IMR-90 (cell line): ENCODE measurements around the gene AMN. TPM values are rescaled to one million over a fixed set of nuclear protein-coding genes. Genes with fewer than 3 reads are reported as not detected.

Experiments
- ATAC-seq: fragments of 200-7000 bp; cut with Tn5 transposase; 2 replicates; pipeline ENCODE4 v1.9.1; 2020; ENCODE audit warnings: low read depth, mild to moderate bottlenecking, moderate library complexity
- BruUV-seq: library from RNA; stranded (reverse); fragments of 400-500 nt; replicated peaks from 2 replicates; lab custom pipeline; 2021; lab: Mats Ljungman, UMichigan
- CTCF ChIA-PET: fragments of 300-600 bp; formaldehyde crosslinking; extraction: SDS; loops from one replicate; lab custom pipeline; 2021; ENCODE audit warnings: antibody characterized with exemption; lab: Yijun Ruan, JAX
- POLR2A ChIA-PET: fragments of 300-600 bp; sonication (Branson Sonifier 250); formaldehyde crosslinking; loops from one replicate; lab custom pipeline; 2022; ENCODE audit warnings: antibody characterized with exemption; ENCODE audit not compliant: unreplicated experiment; lab: Charles Lee
- DNase-seq: peaks from one replicate; pipeline ENCODE4 v3.0.0; 2013
- H2AFZ ChIP-seq: replicated peaks from 2 replicates; pipeline ENCODE3; 2013; ENCODE audit warnings: low read length, mild to moderate bottlenecking; ENCODE audit not compliant: poor library complexity
- H2AK5ac ChIP-seq: 2 replicates; pipeline ENCODE4 v1.6.1; 2013; ENCODE audit warnings: low read depth, low read length, inconsistent platforms
- H2AK9ac ChIP-seq: replicated peaks from 2 replicates; pipeline ENCODE3; 2013; ENCODE audit warnings: mild to moderate bottlenecking, low read depth, low read length, moderate library complexity; ENCODE audit not compliant: poor library complexity
- H2BK120ac ChIP-seq: 2 replicates; pipeline ENCODE4 v1.6.1; 2013; ENCODE audit warnings: low read depth, low read length, inconsistent platforms
- H2BK15ac ChIP-seq: 3 replicates; pipeline ENCODE4 v1.6.1; 2013; ENCODE audit warnings: low read depth, low read length, inconsistent platforms
- H2BK20ac ChIP-seq: 2 replicates; pipeline ENCODE4 v1.6.1; 2013; ENCODE audit warnings: low read depth, mild to moderate bottlenecking, inconsistent platforms, low read length, moderate library complexity
- H2BK5ac ChIP-seq: 2 replicates; pipeline ENCODE4 v1.6.1; 2013; ENCODE audit warnings: mild to moderate bottlenecking, low read depth, low read length, inconsistent platforms; ENCODE audit not compliant: poor library complexity, severe bottlenecking
- H3K14ac ChIP-seq: replicated peaks from 2 replicates; pipeline ENCODE4 v1.6.1; 2013; ENCODE audit warnings: low read depth, low read length, inconsistent platforms
- H3K18ac ChIP-seq: 2 replicates; pipeline ENCODE4 v1.6.1; 2013; ENCODE audit warnings: low read depth, low read length, control low read depth
- H3K23ac ChIP-seq: 2 replicates; pipeline ENCODE4 v1.6.1; 2013; ENCODE audit warnings: low read depth, low read length, inconsistent platforms
- H3K27ac ChIP-seq: 2 replicates; pipeline ENCODE4 v1.5.1; 2013; ENCODE audit warnings: mild to moderate bottlenecking, control low read depth, low read length; ENCODE audit not compliant: insufficient read depth
- H3K27me3 ChIP-seq: 2 replicates; pipeline ENCODE4 v1.6.1; 2013; ENCODE audit warnings: low read length; ENCODE audit not compliant: control insufficient read depth, insufficient read depth
- H3K36me3 ChIP-seq: 2 replicates; pipeline ENCODE4 v1.6.1; 2013; ENCODE audit warnings: low read length, mixed read lengths; ENCODE audit not compliant: control insufficient read depth, insufficient read depth
- H3K4ac ChIP-seq: 2 replicates; pipeline ENCODE4 v1.6.1; 2013; ENCODE audit warnings: low read depth, low read length, inconsistent platforms
- H3K4me1 ChIP-seq: 2 replicates; pipeline ENCODE4 v1.6.1; 2013; ENCODE audit warnings: low read length, mixed read lengths; ENCODE audit not compliant: control insufficient read depth, insufficient read depth
- H3K4me2 ChIP-seq: 2 replicates; pipeline ENCODE4 v1.6.1; 2013; ENCODE audit warnings: low read depth, mild to moderate bottlenecking, control low read depth, low read length, moderate library complexity
- H3K4me3 ChIP-seq: 2 replicates; pipeline ENCODE4 v1.5.1; 2013; ENCODE audit warnings: low read depth, mild to moderate bottlenecking, control low read depth, low read length, moderate library complexity; ENCODE audit not compliant: insufficient read depth
- H3K56ac ChIP-seq: 2 replicates; pipeline ENCODE4 v1.6.1; 2013; ENCODE audit warnings: low read length, inconsistent platforms; ENCODE audit not compliant: insufficient read depth; ENCODE audit errors: extremely low read depth
- H3K79me1 ChIP-seq, 2 experiments: 2 replicates each; pipeline ENCODE4 v1.6.1; 2013; ENCODE audit warnings: low read length in 2 of 2, inconsistent platforms in 1 of 2, low read depth in 1 of 2
- H3K9ac ChIP-seq: 2 replicates; pipeline ENCODE4 v1.6.1; 2013; ENCODE audit warnings: low read depth, low read length, control low read depth
- H3K9me1 ChIP-seq: 2 replicates; pipeline ENCODE4 v1.6.1; 2013; ENCODE audit warnings: low read length, inconsistent platforms; ENCODE audit not compliant: insufficient read depth
- H3K9me3 ChIP-seq: 2 replicates; pipeline ENCODE4 v1.6.1; 2013; ENCODE audit warnings: low read length; ENCODE audit not compliant: control insufficient read depth, insufficient read depth
- H4K20me1 ChIP-seq: 2 replicates; pipeline ENCODE4 v1.6.1; 2013; ENCODE audit warnings: low read length, inconsistent platforms; ENCODE audit not compliant: insufficient read depth
- H4K5ac ChIP-seq: 2 replicates; pipeline ENCODE4 v1.6.1; 2013; ENCODE audit warnings: mild to moderate bottlenecking, low read depth, low read length, control low read depth
- H4K8ac ChIP-seq, 2 experiments: 2 replicates each; pipeline ENCODE4 v1.6.1; 2013; ENCODE audit warnings: low read depth in 2 of 2, low read length in 2 of 2, control low read depth in 1 of 2, inconsistent platforms in 1 of 2
- H4K91ac ChIP-seq: 2 replicates; pipeline ENCODE4 v1.6.1; 2013; ENCODE audit warnings: low read depth, low read length, inconsistent platforms; ENCODE audit not compliant: insufficient read depth
- BHLHE40 ChIP-seq: fragments of 150-350 bp; IDR thresholded peaks from 2 replicates; pipeline ENCODE4 v1.6.1; 2016; ENCODE audit warnings: mild to moderate bottlenecking, low read depth, low read length
- CEBPB ChIP-seq: IDR thresholded peaks from 2 replicates; pipeline ENCODE4 v1.6.1; 2012; ENCODE audit warnings: low read depth, low read length, improper control_type of control experiment
- FOS ChIP-seq: fragments of 150-350 bp; IDR thresholded peaks from 2 replicates; pipeline ENCODE4 v1.6.1; 2016; ENCODE audit warnings: low read depth, low read length
- MAFK ChIP-seq: IDR thresholded peaks from 2 replicates; pipeline ENCODE4 v1.6.1; 2012; ENCODE audit warnings: low read depth, low read length, improper control_type of control experiment
- MAZ ChIP-seq: IDR thresholded peaks from 2 replicates; pipeline ENCODE4 v1.6.1; 2012; ENCODE audit warnings: low read depth, mild to moderate bottlenecking, low read length, improper control_type of control experiment, moderate library complexity, borderline replicate concordance
- MXI1 ChIP-seq: IDR thresholded peaks from 2 replicates; pipeline ENCODE4 v1.6.1; 2012; ENCODE audit warnings: low read depth, mild to moderate bottlenecking, low read length, moderate library complexity, borderline replicate concordance
- NFE2L2 ChIP-seq: fragments of 150-350 bp; IDR thresholded peaks from 2 replicates; pipeline ENCODE4 v1.6.1; 2016; ENCODE audit warnings: low read depth, mild to moderate bottlenecking, low read length
- POLR2A ChIP-seq: IDR thresholded peaks from 2 replicates; pipeline ENCODE4 v1.6.1; 2012; ENCODE audit warnings: mild to moderate bottlenecking, low read depth, low read length
- RAD21 ChIP-seq: IDR thresholded peaks from 2 replicates; pipeline ENCODE4 v1.6.1; 2012; ENCODE audit warnings: low read length, improper control_type of control experiment
- RCOR1 ChIP-seq: IDR thresholded peaks from 2 replicates; pipeline ENCODE4 v1.6.1; 2012; ENCODE audit warnings: mild to moderate bottlenecking, low read length, improper control_type of control experiment; ENCODE audit not compliant: insufficient replicate concordance
- RFX5 ChIP-seq: IDR thresholded peaks from 2 replicates; pipeline ENCODE4 v1.8.0; 2012; ENCODE audit warnings: low read depth, mild to moderate bottlenecking, low read length, moderate library complexity
- SMC3 ChIP-seq: fragments of 150-350 bp; IDR thresholded peaks from 2 replicates; pipeline ENCODE4 v1.6.1; 2016; ENCODE audit warnings: low read depth, mild to moderate bottlenecking, antibody characterized with exemption, low read length, moderate library complexity
- WGBS, 2 experiments: methylation state at CpG; one replicate each; pipeline versions ENCODE4 v1.1.5 to v1.1.7; 2013; ENCODE audit warnings: missing lambda C conversion rate in 2 of 2; ENCODE audit not compliant: insufficient read length in 1 of 2; ENCODE audit errors: extremely low coverage in 2 of 2; 5-methylcytosine and 5-hydroxymethylcytosine counted together
- dilution Hi-C: fragments of 300-500 bp; cut with HindIII; formaldehyde crosslinking; loops from one replicate; pipeline ENCODE4 v1.14.3; 2018; ENCODE audit warnings: low sequenced_read_pairs; ENCODE audit not compliant: unreplicated experiment
- in situ Hi-C: fragments of 300-500 bp; cut with MboI; formaldehyde crosslinking; loops from 3 replicates; pipeline ENCODE4 v1.14.3; 2019; ENCODE audit warnings: low sequenced_read_pairs, inconsistent platforms, mixed read lengths
- intact Hi-C: fragments of 100-400 bp; cut with micrococcal nuclease; formaldehyde crosslinking; loops from 2 replicates; pipeline ENCODE4 v1.10.0; 2022
- polyA plus RNA-seq, 3 experiments: library from polyadenylated mRNA; depleted of rRNA; stranded (reverse); fragments of >200 nt; gene quantifications; 2 replicates each; pipeline ENCODE4 v1.2.3, GENCODE V29; 2012; ENCODE audit warnings: low replicate concordance in 1 of 3
- total RNA-seq: library from RNA; depleted of rRNA; stranded (reverse); fragments of >200 nt; gene quantifications from 2 replicates; pipeline ENCODE4 v1.2.3, GENCODE V29; 2012
- TF ChIP-seq, protein P1 (sequence below): fragments of 150-350 bp; IDR thresholded peaks from 2 replicates; pipeline ENCODE4 v1.6.1; 2016; ENCODE audit warnings: low read depth, mild to moderate bottlenecking, low read length, moderate library complexity, borderline replicate concordance
- TF ChIP-seq, protein P2 (sequence below): conservative IDR thresholded peaks from 2 replicates; pipeline ENCODE4 v1.5.1; 2012; ENCODE audit warnings: mild to moderate bottlenecking, low read depth, low read length, improper control_type of control experiment
- TF ChIP-seq, protein P3 (sequence below): fragments of 150-350 bp; IDR thresholded peaks from 2 replicates; pipeline ENCODE4 v1.6.1; 2017; ENCODE audit warnings: mild to moderate bottlenecking, antibody characterized with exemption, low read length, low read depth

The AMN gene
- total and polyA plus RNA-seq, 2 of the 4 experiments (the other 2 are of a cell fraction) = under 0.01 to 0.24 TPM

DNA sequence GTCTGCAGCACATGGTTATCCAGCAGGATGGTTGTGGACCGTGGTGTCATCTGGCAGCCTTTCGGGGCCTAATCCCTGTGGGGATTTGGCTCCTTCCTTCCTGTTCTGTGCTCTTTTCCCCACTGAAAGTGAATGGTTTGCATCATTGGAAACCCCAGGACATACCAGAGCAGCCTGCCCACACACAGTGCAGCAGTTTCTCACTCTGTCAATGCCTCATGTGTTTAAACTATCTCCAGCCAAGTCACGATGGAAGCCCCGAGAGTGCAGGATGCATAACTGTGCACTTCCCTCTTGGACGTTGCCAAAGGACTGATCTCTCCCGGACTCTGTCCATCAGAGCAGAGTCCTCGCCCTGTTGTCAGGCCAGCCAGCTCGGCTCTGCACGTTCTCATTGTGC, 29.0 kb upstream of the AMN start:
- in situ Hi-C loops = loop anchor here (10.0 kb wide), 1 partner anchor 109 kb away; no protein-coding TSS in a partner anchor
- H3K4me3 ChIP-seq = no peak overlapping the region
- DNase-seq (peak; percentile 99), ATAC-seq (peak; percentile 96)
- no peak overlapping the region for H3K9ac ChIP-seq
- H4K8ac ChIP-seq = no peak overlapping the region
- H3K9me3 ChIP-seq = no peaks in the 10 kb centered on the region
- no peak overlapping the region for H3K14ac ChIP-seq
- dilution Hi-C loops = no loop called here
- peaks cover 14% of the 10 kb centered on the region; the same call in 1 of the 2 replicates for H4K20me1 ChIP-seq
- H3K27ac ChIP-seq = no peak overlapping the region
- no peaks in the 10 kb centered on the region for H3K27me3 ChIP-seq
- 0 out of 2 replicates have a peak overlapping the region, but pooled peaks have one; percentile 42 for H3K4me2 ChIP-seq
- ChIA-PET POLR2A (no interaction called here), CTCF (no interaction called here)
- no peak overlapping the region for H2AK9ac ChIP-seq
- no peak overlapping the region for H2BK15ac ChIP-seq
- no peak overlapping the region for H2AK5ac ChIP-seq
- H3K9me1 ChIP-seq = peaks cover 12% of the 10 kb centered on the region
- no peak overlapping the region for H3K18ac ChIP-seq
- peaks cover 13% of the 10 kb centered on the region for H3K36me3 ChIP-seq
- 0% methylated on average over 5 of the region's 9 CpGs; no CpG with 5 or more reads in 1 of the 2 experiments for WGBS, 2 experiments
- H4K91ac ChIP-seq = no peak overlapping the region
- H2BK120ac ChIP-seq = no peak overlapping the region
- H3K56ac ChIP-seq = no peak overlapping the region
- H2BK20ac ChIP-seq = no peak overlapping the region
- H2AFZ ChIP-seq = peak overlapping the region; percentile 58
- no TSS peak for BruUV-seq
- intact Hi-C loops = loop anchor here (1.0 to 5.0 kb wide), 2 partner anchors 96 to 118 kb away; no protein-coding TSS in a partner anchor
- no peak overlapping the region for H2BK5ac ChIP-seq
- peaks cover 4% of the 10 kb centered on the region; the same call in 1 of the 2 replicates for H3K4me1 ChIP-seq
- H4K5ac ChIP-seq = no peak overlapping the region
- peaks cover 0 to 10% of the 10 kb centered on the region in 2 experiments; a peak in 1 of 4 replicates for H3K79me1 ChIP-seq
- no peak overlapping the region; the same call in 1 of the 2 replicates for H3K4ac ChIP-seq
- H3K23ac ChIP-seq = no peak overlapping the region
- TF ChIP-seq CEBPB (peak; percentile 85), SMC3 (0 out of 2 replicates have a peak, but pooled peaks have one; percentile 15), MXI1 (peak; percentile 86; the same call in 1 of the 2 replicates), RCOR1 (peak; percentile 21), RAD21 (no peak), BHLHE40 (peak; percentile 80; the same call in 1 of the 2 replicates), FOS (0 out of 2 replicates have a peak, but pooled peaks have one; percentile 18), MAFK (no peak), RFX5 (no peak), NFE2L2 (peak; percentile 19; the same call in 1 of the 2 replicates), POLR2A (no peak), MAZ (peak; percentile 18; the same call in 1 of the 2 replicates)
- TF ChIP-seq, protein P1, sequence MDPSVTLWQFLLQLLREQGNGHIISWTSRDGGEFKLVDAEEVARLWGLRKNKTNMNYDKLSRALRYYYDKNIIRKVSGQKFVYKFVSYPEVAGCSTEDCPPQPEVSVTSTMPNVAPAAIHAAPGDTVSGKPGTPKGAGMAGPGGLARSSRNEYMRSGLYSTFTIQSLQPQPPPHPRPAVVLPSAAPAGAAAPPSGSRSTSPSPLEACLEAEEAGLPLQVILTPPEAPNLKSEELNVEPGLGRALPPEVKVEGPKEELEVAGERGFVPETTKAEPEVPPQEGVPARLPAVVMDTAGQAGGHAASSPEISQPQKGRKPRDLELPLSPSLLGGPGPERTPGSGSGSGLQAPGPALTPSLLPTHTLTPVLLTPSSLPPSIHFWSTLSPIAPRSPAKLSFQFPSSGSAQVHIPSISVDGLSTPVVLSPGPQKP = no peak
- TF ChIP-seq, protein P2, sequence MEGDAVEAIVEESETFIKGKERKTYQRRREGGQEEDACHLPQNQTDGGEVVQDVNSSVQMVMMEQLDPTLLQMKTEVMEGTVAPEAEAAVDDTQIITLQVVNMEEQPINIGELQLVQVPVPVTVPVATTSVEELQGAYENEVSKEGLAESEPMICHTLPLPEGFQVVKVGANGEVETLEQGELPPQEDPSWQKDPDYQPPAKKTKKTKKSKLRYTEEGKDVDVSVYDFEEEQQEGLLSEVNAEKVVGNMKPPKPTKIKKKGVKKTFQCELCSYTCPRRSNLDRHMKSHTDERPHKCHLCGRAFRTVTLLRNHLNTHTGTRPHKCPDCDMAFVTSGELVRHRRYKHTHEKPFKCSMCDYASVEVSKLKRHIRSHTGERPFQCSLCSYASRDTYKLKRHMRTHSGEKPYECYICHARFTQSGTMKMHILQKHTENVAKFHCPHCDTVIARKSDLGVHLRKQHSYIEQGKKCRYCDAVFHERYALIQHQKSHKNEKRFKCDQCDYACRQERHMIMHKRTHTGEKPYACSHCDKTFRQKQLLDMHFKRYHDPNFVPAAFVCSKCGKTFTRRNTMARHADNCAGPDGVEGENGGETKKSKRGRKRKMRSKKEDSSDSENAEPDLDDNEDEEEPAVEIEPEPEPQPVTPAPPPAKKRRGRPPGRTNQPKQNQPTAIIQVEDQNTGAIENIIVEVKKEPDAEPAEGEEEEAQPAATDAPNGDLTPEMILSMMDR = no peak
- TF ChIP-seq, protein P3, sequence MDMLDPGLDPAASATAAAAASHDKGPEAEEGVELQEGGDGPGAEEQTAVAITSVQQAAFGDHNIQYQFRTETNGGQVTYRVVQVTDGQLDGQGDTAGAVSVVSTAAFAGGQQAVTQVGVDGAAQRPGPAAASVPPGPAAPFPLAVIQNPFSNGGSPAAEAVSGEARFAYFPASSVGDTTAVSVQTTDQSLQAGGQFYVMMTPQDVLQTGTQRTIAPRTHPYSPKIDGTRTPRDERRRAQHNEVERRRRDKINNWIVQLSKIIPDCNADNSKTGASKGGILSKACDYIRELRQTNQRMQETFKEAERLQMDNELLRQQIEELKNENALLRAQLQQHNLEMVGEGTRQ = no peak
